ENCODE results near the gene IGF2BP2. TPM values are rescaled to one million over a fixed set of nuclear protein-coding genes. Genes with fewer than 3 reads are reported as not detected.
A peak's percentile ranks its signal among the peaks of the same experiment; 100 is the strongest.

The IGF2BP2 gene
- 10 to 100 TPM; 33.0 to 59.3 TPM for total RNA-seq
- 10 to 100 TPM; 57.3 to 63.4 TPM for polyA plus RNA-seq (ENCODE audit: insufficient read length in 2 of 2)
- long read RNA-seq, donor 1, transcript IGF2BP2-202 (16 exons, 3,688 nt), result major isoform, 6 of 6 reads
- long read RNA-seq, donor 1, partial matches to known transcripts, result 0 of 6 reads
- long read RNA-seq, donor 1, other reads (novel, unspliced or antisense), result 0 of 6 reads
- long read RNA-seq, donor 2, partial matches to known transcripts, result 0 of 2 reads
- long read RNA-seq, donor 2, other reads (novel, unspliced or antisense), result 0 of 2 reads
- long read RNA-seq, donor 3, partial matches to known transcripts, result 0 of 1 reads
- long read RNA-seq, donor 3, other reads (novel, unspliced or antisense), result 0 of 1 reads
- long read RNA-seq, donor 4, partial matches to known transcripts, result 0 of 2 reads
- long read RNA-seq, donor 4, other reads (novel, unspliced or antisense), result 0 of 2 reads

GRCh38 chr3:185825006-185825638 is at the start of gene IGF2BP2:
Gene IGF2BP2, minus strand, starts transcription at chr3:185825042. Its CDS starts 82 bp downstream, at chr3:185824960.
- Histone ChIP-seq H3K4me3 (ENCODE audit: low read depth, low read length) (peak within 1 kb of the TSS; percentile 92), H3K27ac (ENCODE audit: low read depth, low read length) (peak within 1 kb of the TSS; percentile 93), H3K4me1 (ENCODE audit: control insufficient read depth, insufficient read depth, low read length) (peaks cover 6% of the 10 kb centered on the region), H3K9me3 (ENCODE audit: control insufficient read depth, insufficient read depth, low read length) (no peaks in the 10 kb centered on the region), H3K27me3 (ENCODE audit: control insufficient read depth, insufficient read depth, low read length) (no peaks in the 10 kb centered on the region), H3K36me3 (ENCODE audit: control insufficient read depth, insufficient read depth, low read length) (no peaks in the 10 kb centered on the region)
- under 1% methylated on average over 60 of the region's 96 CpGs for WGBS (ENCODE audit: insufficient coverage)
- DNase-seq (ENCODE audit: low read depth in 4 of 6, low spot score in 6 of 6), result peak in 5 of 6 donors; percentile 64 to 94 (median 72)

GRCh38 chr3:185874119-185874518 is 49.3 kb upstream of the IGF2BP2 start:
- no peaks in the 10 kb centered on the region for H3K36me3 ChIP-seq (ENCODE audit: control insufficient read depth, insufficient read depth, low read length)
- no peaks in the 10 kb centered on the region for H3K4me1 ChIP-seq (ENCODE audit: control insufficient read depth, insufficient read depth, low read length)
- 71% methylated on average over 6 of the region's 9 CpGs for WGBS (ENCODE audit: insufficient coverage)

GRCh38 chr3:185867650-185868049 is 42.8 kb upstream of the IGF2BP2 start:
- no peak for DNase-seq (ENCODE audit: low read depth in 4 of 6, low spot score in 6 of 6)
- H3K9me3 ChIP-seq (ENCODE audit: control insufficient read depth, insufficient read depth, low read length), result no peaks in the 10 kb centered on the region
- no peak overlapping the region for H3K27ac ChIP-seq (ENCODE audit: low read depth, low read length)
- H3K36me3 ChIP-seq (ENCODE audit: control insufficient read depth, insufficient read depth, low read length), result no peaks in the 10 kb centered on the region
- no peaks in the 10 kb centered on the region for H3K27me3 ChIP-seq (ENCODE audit: control insufficient read depth, insufficient read depth, low read length)
- no peaks in the 10 kb centered on the region for H3K4me1 ChIP-seq (ENCODE audit: control insufficient read depth, insufficient read depth, low read length)
- WGBS (ENCODE audit: insufficient coverage), result no CpG with 5 or more reads among the region's 2 CpGs
- H3K4me3 ChIP-seq (ENCODE audit: low read depth, low read length), result no peak overlapping the region

More at GRCh38 chr3:185874119-185874518, 49.3 kb upstream of the IGF2BP2 start:
- H3K27me3 ChIP-seq (ENCODE audit: control insufficient read depth, insufficient read depth, low read length), result no peaks in the 10 kb centered on the region
- H3K4me3 ChIP-seq (ENCODE audit: low read depth, low read length), result no peak overlapping the region
- no peak overlapping the region for H3K27ac ChIP-seq (ENCODE audit: low read depth, low read length)
- DNase-seq (ENCODE audit: low read depth in 4 of 6, low spot score in 6 of 6), result no peak
- no peaks in the 10 kb centered on the region for H3K9me3 ChIP-seq (ENCODE audit: control insufficient read depth, insufficient read depth, low read length)

GRCh38 chr3:185866995-185867394 is 42.2 kb upstream of the IGF2BP2 start:
- Histone ChIP-seq H3K4me3 (ENCODE audit: low read depth, low read length) (no peak overlapping the region), H3K36me3 (ENCODE audit: control insufficient read depth, insufficient read depth, low read length) (no peaks in the 10 kb centered on the region), H3K27ac (ENCODE audit: low read depth, low read length) (no peak overlapping the region), H3K9me3 (ENCODE audit: control insufficient read depth, insufficient read depth, low read length) (no peaks in the 10 kb centered on the region), H3K27me3 (ENCODE audit: control insufficient read depth, insufficient read depth, low read length) (no peaks in the 10 kb centered on the region), H3K4me1 (ENCODE audit: control insufficient read depth, insufficient read depth, low read length) (no peaks in the 10 kb centered on the region)
- no peak for DNase-seq (ENCODE audit: low read depth in 4 of 6, low spot score in 6 of 6)

- no peak overlapping the region for H3K27ac ChIP-seq (ENCODE audit: low read depth, low read length)
- no peaks in the 10 kb centered on the region for H3K27me3 ChIP-seq (ENCODE audit: control insufficient read depth, insufficient read depth, low read length)
- no peak for DNase-seq (ENCODE audit: low read depth in 4 of 6, low spot score in 6 of 6)
- H3K9me3 ChIP-seq (ENCODE audit: control insufficient read depth, insufficient read depth, low read length), result no peaks in the 10 kb centered on the region
- H3K4me3 ChIP-seq (ENCODE audit: low read depth, low read length), result no peak overlapping the region
- no peaks in the 10 kb centered on the region for H3K4me1 ChIP-seq (ENCODE audit: control insufficient read depth, insufficient read depth, low read length)
- no CpG with 5 or more reads among the region's 1 CpG for WGBS (ENCODE audit: insufficient coverage)
- no peaks in the 10 kb centered on the region for H3K36me3 ChIP-seq (ENCODE audit: control insufficient read depth, insufficient read depth, low read length)
Observed at GRCh38 chr3:185866555-185866954, 41.7 kb upstream of the IGF2BP2 start.

GRCh38 chr3:185865247-185865646 is 40.4 kb upstream of the IGF2BP2 start:
- DNase-seq (ENCODE audit: low read depth in 4 of 6, low spot score in 6 of 6), result peak in 4 of 6 donors; percentile 11 to 70 (median 16)
- no peak overlapping the region for H3K27ac ChIP-seq (ENCODE audit: low read depth, low read length)
- no peaks in the 10 kb centered on the region for H3K36me3 ChIP-seq (ENCODE audit: control insufficient read depth, insufficient read depth, low read length)
- H3K4me1 ChIP-seq (ENCODE audit: control insufficient read depth, insufficient read depth, low read length), result no peaks in the 10 kb centered on the region
- H3K9me3 ChIP-seq (ENCODE audit: control insufficient read depth, insufficient read depth, low read length), result no peaks in the 10 kb centered on the region
- 0% methylated on average over 1 of the region's 1 CpG for WGBS (ENCODE audit: insufficient coverage)
- no peak overlapping the region for H3K4me3 ChIP-seq (ENCODE audit: low read depth, low read length)
- H3K27me3 ChIP-seq (ENCODE audit: control insufficient read depth, insufficient read depth, low read length), result no peaks in the 10 kb centered on the region

GRCh38 chr3:185864767-185865166 is 39.9 kb upstream of the IGF2BP2 start:
- H3K9me3 ChIP-seq (ENCODE audit: control insufficient read depth, insufficient read depth, low read length), result no peaks in the 10 kb centered on the region
- WGBS (ENCODE audit: insufficient coverage), result 89% methylated on average over 3 of the region's 3 CpGs

GRCh38 chr3:185862920-185863319 is 38.1 kb upstream of the IGF2BP2 start:
- Histone ChIP-seq H3K9me3 (ENCODE audit: control insufficient read depth, insufficient read depth, low read length) (no peaks in the 10 kb centered on the region), H3K4me1 (ENCODE audit: control insufficient read depth, insufficient read depth, low read length) (no peaks in the 10 kb centered on the region), H3K4me3 (ENCODE audit: low read depth, low read length) (no peak overlapping the region), H3K27me3 (ENCODE audit: control insufficient read depth, insufficient read depth, low read length) (no peaks in the 10 kb centered on the region), H3K36me3 (ENCODE audit: control insufficient read depth, insufficient read depth, low read length) (no peaks in the 10 kb centered on the region), H3K27ac (ENCODE audit: low read depth, low read length) (no peak overlapping the region)
- DNase-seq (ENCODE audit: low read depth in 4 of 6, low spot score in 6 of 6), result no peak
- no CpG with 5 or more reads among the region's 4 CpGs for WGBS (ENCODE audit: insufficient coverage)

More at GRCh38 chr3:185864767-185865166, 39.9 kb upstream of the IGF2BP2 start:
- no peak for DNase-seq (ENCODE audit: low read depth in 4 of 6, low spot score in 6 of 6)
- Histone ChIP-seq H3K4me1 (ENCODE audit: control insufficient read depth, insufficient read depth, low read length) (no peaks in the 10 kb centered on the region), H3K4me3 (ENCODE audit: low read depth, low read length) (no peak overlapping the region), H3K27me3 (ENCODE audit: control insufficient read depth, insufficient read depth, low read length) (no peaks in the 10 kb centered on the region), H3K36me3 (ENCODE audit: control insufficient read depth, insufficient read depth, low read length) (no peaks in the 10 kb centered on the region), H3K27ac (ENCODE audit: low read depth, low read length) (no peak overlapping the region)

- no peaks in the 10 kb centered on the region for H3K9me3 ChIP-seq (ENCODE audit: control insufficient read depth, insufficient read depth, low read length)
- DNase-seq (ENCODE audit: low read depth in 4 of 6, low spot score in 6 of 6), result no peak
- no peak overlapping the region for H3K27ac ChIP-seq (ENCODE audit: low read depth, low read length)
- H3K36me3 ChIP-seq (ENCODE audit: control insufficient read depth, insufficient read depth, low read length), result no peaks in the 10 kb centered on the region
- no peaks in the 10 kb centered on the region for H3K4me1 ChIP-seq (ENCODE audit: control insufficient read depth, insufficient read depth, low read length)
- no peak overlapping the region for H3K4me3 ChIP-seq (ENCODE audit: low read depth, low read length)
- 96% methylated on average over 3 of the region's 4 CpGs for WGBS (ENCODE audit: insufficient coverage)
- H3K27me3 ChIP-seq (ENCODE audit: control insufficient read depth, insufficient read depth, low read length), result no peaks in the 10 kb centered on the region
Observed at GRCh38 chr3:185859294-185859972, 34.6 kb upstream of the IGF2BP2 start.

All from spinal cord (tissue), 10 donors.